Measurements from ENCODE around the gene MYBPC2. TPM values are rescaled to one million over a fixed set of nuclear protein-coding genes. Genes with fewer than 3 reads are reported as not detected.

Gene MYBPC2
- total RNA-seq, 1 donor: not detected

- Histone ChIP-seq H3K36me3 (ENCODE audit: insufficient read depth, low read length) (no peaks in the 10 kb centered on the region), H3K79me2 (ENCODE audit: insufficient read depth, low read length) (no peaks in the 10 kb centered on the region), H3K27me3 (ENCODE audit: insufficient read depth, low read length) (peaks cover 14% of the 10 kb centered on the region), H3K4me1 (ENCODE audit: insufficient read depth, low read length) (peaks cover 5% of the 10 kb centered on the region), H3K4me3 (ENCODE audit: insufficient read depth, low read length) (peak overlapping the region; percentile 45), H3K4me2 (ENCODE audit: insufficient read depth, low read length) (peak overlapping the region; percentile 67), H3K27ac (ENCODE audit: low read depth, low read length) (no peak overlapping the region), H4K20me1 (ENCODE audit: insufficient read depth, low read length) (no peaks in the 10 kb centered on the region), H3K9me3 (ENCODE audit: low read depth, low read length) (no peaks in the 10 kb centered on the region), H2AFZ (ENCODE audit: low read length) (peak overlapping the region; percentile 77)
- TF ChIP-seq CTCF (IDR thresholded peaks at IDR 0.05; ENCODE audit: extremely low read depth, low read depth, low read length): no peak
- DNase-seq (ENCODE audit: insufficient read length, low spot score, missing footprints): peak; percentile 58
These were observed 5.3 kb upstream of the MYBPC2 start for GRCh38 chr19:50427318-50427925.

DNA sequence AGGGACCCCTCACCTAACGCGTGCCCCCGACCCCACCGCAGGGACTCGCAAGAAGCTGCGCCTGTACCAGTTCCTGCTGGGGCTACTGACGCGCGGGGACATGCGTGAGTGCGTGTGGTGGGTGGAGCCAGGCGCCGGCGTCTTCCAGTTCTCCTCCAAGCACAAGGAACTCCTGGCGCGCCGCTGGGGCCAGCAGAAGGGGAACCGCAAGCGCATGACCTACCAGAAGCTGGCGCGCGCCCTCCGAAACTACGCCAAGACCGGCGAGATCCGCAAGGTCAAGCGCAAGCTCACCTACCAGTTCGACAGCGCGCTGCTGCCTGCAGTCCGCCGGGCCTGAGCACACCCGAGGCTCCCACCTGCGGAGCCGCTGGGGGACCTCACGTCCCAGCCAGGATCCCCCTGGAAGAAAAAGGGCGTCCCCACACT, 4.7 kb upstream of the MYBPC2 start:
- Histone ChIP-seq H3K4me2 (ENCODE audit: insufficient read depth, low read length) (peak overlapping the region; percentile 67), H3K27ac (ENCODE audit: low read depth, low read length) (no peak overlapping the region)

DNA sequence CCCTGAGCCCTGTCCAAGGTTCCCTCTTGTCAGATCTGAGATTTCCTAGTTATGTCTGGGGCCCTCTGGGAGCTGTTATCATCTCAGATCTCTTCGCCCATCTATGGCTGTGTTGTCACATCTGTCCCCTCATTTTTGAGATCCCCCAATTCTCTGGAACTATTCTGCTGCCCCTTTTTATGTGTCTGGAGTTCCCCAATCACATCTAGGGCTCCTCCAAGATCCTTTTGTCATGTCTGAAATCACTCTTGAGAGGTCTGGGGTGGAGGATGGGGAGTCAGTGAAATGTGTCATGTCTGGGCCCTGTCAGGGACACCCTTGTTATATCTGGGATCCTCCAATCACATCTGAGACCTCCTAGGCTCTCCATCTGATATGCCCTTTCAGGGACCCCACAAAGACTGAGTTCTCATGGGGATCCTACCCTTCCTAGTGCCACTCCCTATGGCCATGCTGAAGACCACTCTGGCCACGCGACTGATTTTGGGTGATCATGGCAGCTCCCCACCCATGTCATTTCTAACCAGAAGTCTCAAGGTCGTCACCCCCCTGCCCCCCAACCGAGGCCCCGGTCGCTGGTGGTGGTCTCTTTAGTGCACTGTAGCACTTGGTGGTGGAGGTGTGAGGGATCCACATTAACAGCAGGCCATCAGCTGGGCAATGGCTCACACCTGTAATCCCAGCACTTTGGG, 3.8 kb upstream of the MYBPC2 start:
- no peak for TF ChIP-seq CTCF (IDR thresholded peaks at IDR 0.05; ENCODE audit: extremely low read depth, low read depth, low read length)
- Histone ChIP-seq H3K27ac (ENCODE audit: low read depth, low read length) (no peak overlapping the region), H3K79me2 (ENCODE audit: insufficient read depth, low read length) (no peaks in the 10 kb centered on the region), H3K4me3 (ENCODE audit: insufficient read depth, low read length) (no peak overlapping the region), H3K27me3 (ENCODE audit: insufficient read depth, low read length) (peaks cover 22% of the 10 kb centered on the region), H3K36me3 (ENCODE audit: insufficient read depth, low read length) (no peaks in the 10 kb centered on the region), H2AFZ (ENCODE audit: low read length) (no peak overlapping the region), H3K4me1 (ENCODE audit: insufficient read depth, low read length) (peaks cover 5% of the 10 kb centered on the region), H3K9me3 (ENCODE audit: low read depth, low read length) (no peaks in the 10 kb centered on the region), H3K4me2 (ENCODE audit: insufficient read depth, low read length) (no peak overlapping the region), H4K20me1 (ENCODE audit: insufficient read depth, low read length) (no peaks in the 10 kb centered on the region)
- peak; percentile 31 for DNase-seq (ENCODE audit: insufficient read length, low spot score, missing footprints)

More for the DNA sequence above, 4.7 kb upstream of the MYBPC2 start:
- Histone ChIP-seq H2AFZ (ENCODE audit: low read length) (peak overlapping the region; percentile 77), H3K4me3 (ENCODE audit: insufficient read depth, low read length) (peak overlapping the region; percentile 45), H3K27me3 (ENCODE audit: insufficient read depth, low read length) (peaks cover 20% of the 10 kb centered on the region), H3K4me1 (ENCODE audit: insufficient read depth, low read length) (peaks cover 5% of the 10 kb centered on the region), H4K20me1 (ENCODE audit: insufficient read depth, low read length) (no peaks in the 10 kb centered on the region), H3K79me2 (ENCODE audit: insufficient read depth, low read length) (no peaks in the 10 kb centered on the region), H3K9me3 (ENCODE audit: low read depth, low read length) (no peaks in the 10 kb centered on the region), H3K36me3 (ENCODE audit: insufficient read depth, low read length) (no peaks in the 10 kb centered on the region)
- TF ChIP-seq CTCF (IDR thresholded peaks at IDR 0.05; ENCODE audit: extremely low read depth, low read depth, low read length): no peak
- DNase-seq (ENCODE audit: insufficient read length, low spot score, missing footprints): peak; percentile 90

- peak overlapping the region; percentile 73 for H3K4me3 ChIP-seq (ENCODE audit: insufficient read depth, low read length)
These were observed 1.8 kb upstream of the MYBPC2 start for GRCh38 chr19:50430888-50431342.

More at GRCh38 chr19:50430888-50431342, 1.8 kb upstream of the MYBPC2 start:
- no peaks in the 10 kb centered on the region for H3K36me3 ChIP-seq (ENCODE audit: insufficient read depth, low read length)
- H3K9me3 ChIP-seq (ENCODE audit: low read depth, low read length): no peaks in the 10 kb centered on the region
- peaks cover 5% of the 10 kb centered on the region for H3K4me1 ChIP-seq (ENCODE audit: insufficient read depth, low read length)
- peak overlapping the region; percentile 96 for H3K4me2 ChIP-seq (ENCODE audit: insufficient read depth, low read length)
- H4K20me1 ChIP-seq (ENCODE audit: insufficient read depth, low read length): no peaks in the 10 kb centered on the region
- H3K79me2 ChIP-seq (ENCODE audit: insufficient read depth, low read length): no peaks in the 10 kb centered on the region
- peak; percentile 30 for DNase-seq (ENCODE audit: insufficient read length, low spot score, missing footprints)
- peaks cover 22% of the 10 kb centered on the region for H3K27me3 ChIP-seq (ENCODE audit: insufficient read depth, low read length)
- H3K27ac ChIP-seq (ENCODE audit: low read depth, low read length): no peak overlapping the region
- H2AFZ ChIP-seq (ENCODE audit: low read length): peak overlapping the region; percentile 95
- no peak for TF ChIP-seq CTCF (IDR thresholded peaks at IDR 0.05; ENCODE audit: extremely low read depth, low read depth, low read length)

Measured in osteoblast (primary cell).